K562 (cell line): ENCODE data around the gene RARS1. TPM values are rescaled to one million over a fixed set of nuclear protein-coding genes. Genes with fewer than 3 reads are reported as not detected.

Source experiments
- ATAC-seq: fragments of 200-7000 bp; cut with Tn5 transposase; 3 replicates; pipeline ENCODE4 v1.9.1; 2020; ENCODE audit warnings: moderate library complexity
- BruUV-seq: library from RNA; stranded (reverse); fragments of 400-500 nt; replicated peaks from 2 replicates; lab custom pipeline; 2021; lab: Mats Ljungman, UMichigan
- CTCF ChIA-PET: fragments of 300-600 bp; formaldehyde crosslinking; extraction: SDS; loops from one replicate; lab custom pipeline; 2021; ENCODE audit warnings: low intra/inter-chr PET ratio; lab: Yijun Ruan, JAX
- POLR2A ChIA-PET: fragments of 300-600, 350-650 bp; sonication (Branson Sonifier 250); formaldehyde crosslinking; extraction: SDS; loops from one replicate; lab custom pipeline; 2021; ENCODE audit warnings: antibody characterized with exemption, inconsistent platforms; lab: Yijun Ruan, JAX
- DNase-seq, 4 experiments: peaks; one replicate each; pipeline versions ENCODE4 v3.0.0 to v3.0.0-alpha.2; 2011 to 2018; ENCODE audit warnings: low spot score in 3 of 4, mixed read lengths in 3 of 4; ENCODE audit errors: extremely low read depth in 1 of 4
- FAIRE-seq: peaks from 2 replicates; lab custom pipeline; 2011; peaks lifted over from hg19 to GRCh38; lab: Jason Lieb, UNC
- H2AFZ ChIP-seq: 2 replicates; pipeline ENCODE4 v1.6.0; 2011; ENCODE audit warnings: low read depth, low read length, control low read depth, inconsistent platforms
- H3K27ac ChIP-seq: fragments of 200-600 bp; 3 replicates; pipeline ENCODE4 v1.8.0; 2011; ENCODE audit warnings: low read depth, mild to moderate bottlenecking, control low read depth, inconsistent platforms, low read length, moderate library complexity, mixed read lengths; ENCODE audit errors: extremely low read depth
- H3K27me3 ChIP-seq, 2 experiments: fragments of 300-600 bp in 1 of 2; 2 replicates in 1 of 2; 3 replicates in 1 of 2; pipeline versions ENCODE4 v1.6.0 to v1.8.0; 2011; ENCODE audit warnings: inconsistent platforms in 2 of 2, low read length in 2 of 2, mild to moderate bottlenecking in 1 of 2, mixed read lengths in 1 of 2, moderate library complexity in 1 of 2; ENCODE audit not compliant: control insufficient read depth in 2 of 2, insufficient read depth in 2 of 2
- H3K36me3 ChIP-seq: fragments of 300-600 bp; 3 replicates; pipeline ENCODE4 v1.8.0; 2011; ENCODE audit warnings: mild to moderate bottlenecking, low read length, inconsistent platforms; ENCODE audit not compliant: control insufficient read depth, insufficient read depth
- H3K4me1 ChIP-seq, 2 experiments: fragments of 200-600 bp in 1 of 2; replicated peaks in 1 of 2; 2 replicates in 1 of 2; 3 replicates in 1 of 2; pipeline versions ENCODE4 v1.5.1 to v1.8.0; 2011; ENCODE audit warnings: inconsistent platforms in 2 of 2, low read length in 2 of 2, mild to moderate bottlenecking in 1 of 2, mixed read lengths in 1 of 2, moderate library complexity in 1 of 2; ENCODE audit not compliant: control insufficient read depth in 2 of 2, insufficient read depth in 2 of 2
- H3K4me2 ChIP-seq: 2 replicates; pipeline ENCODE4 v1.6.1; 2011; ENCODE audit warnings: low read length, control low read depth, inconsistent platforms, mixed read lengths; ENCODE audit not compliant: insufficient read depth
- H3K4me3 ChIP-seq: fragments of 200-600 bp; sonication (generic), shearing (Covaris generic); 2 replicates; pipeline ENCODE4 v1.5.1; 2016; ENCODE audit warnings: control low read depth, inconsistent platforms
- H3K79me2 ChIP-seq: fragments of 200-600 bp; 3 replicates; pipeline ENCODE4 v1.8.0; 2011; ENCODE audit warnings: low read length, inconsistent platforms; ENCODE audit not compliant: control insufficient read depth, insufficient read depth
- H3K9ac ChIP-seq, 2 experiments: 2 replicates each; pipeline versions ENCODE4 v1.6.0 to v1.6.1; 2011; ENCODE audit warnings: low read depth in 2 of 2, low read length in 2 of 2, control low read depth in 1 of 2, inconsistent platforms in 1 of 2, mild to moderate bottlenecking in 1 of 2, mixed read lengths in 1 of 2; ENCODE audit not compliant: insufficient read depth in 1 of 2
- H3K9me1 ChIP-seq: one replicate; pipeline ENCODE4 v1.6.0; 2011; ENCODE audit warnings: inconsistent platforms, mild to moderate bottlenecking, low read length, moderate library complexity; ENCODE audit not compliant: control insufficient read depth, insufficient read depth
- H3K9me3 ChIP-seq: replicated peaks from 2 replicates; pipeline ENCODE4 v1.5.1; 2011; ENCODE audit warnings: low read depth, low read length, inconsistent platforms; ENCODE audit not compliant: control insufficient read depth, insufficient read depth
- H4K20me1 ChIP-seq: replicated peaks from 2 replicates; pipeline ENCODE4 v1.6.1; 2011; ENCODE audit warnings: low read length, inconsistent platforms, mixed read lengths; ENCODE audit not compliant: control insufficient read depth, insufficient read depth
- FOXK2 ChIP-seq, 2 experiments: fragments of 450-650 bp; IDR thresholded peaks in 1 of 2; conservative IDR thresholded peaks in 1 of 2; 2 replicates each; pipeline ENCODE4 v1.6.1; 2016; ENCODE audit warnings: low read depth in 2 of 2, mild to moderate bottlenecking in 1 of 2
- PKNOX1 ChIP-seq: fragments of 450-650 bp; IDR thresholded peaks from 2 replicates; pipeline ENCODE4 v1.6.1; 2016
- SAFB2 ChIP-seq: fragments of 200-400 bp; formaldehyde crosslinking; IDR thresholded peaks from 2 replicates; pipeline ENCODE4 v1.6.1; 2018; ENCODE audit warnings: borderline replicate concordance, low read length, low read depth, moderate library complexity; ENCODE audit not compliant: severe bottlenecking
- ZBTB7A ChIP-seq: IDR thresholded peaks from 2 replicates; pipeline ENCODE4 v1.6.1; 2011; ENCODE audit warnings: low read depth, mild to moderate bottlenecking, low read length, moderate library complexity, borderline replicate concordance; ENCODE audit not compliant: control insufficient read depth
- ZNF133 ChIP-seq: fragments of 250-450 bp; sonication (Bioruptor Pico); IDR thresholded peaks from 2 replicates; pipeline ENCODE4 v1.4.0; 2020; ENCODE audit warnings: mild to moderate bottlenecking
- ZNF23 ChIP-seq: fragments of 250-450 bp; sonication (Bioruptor Pico); IDR thresholded peaks from 2 replicates; pipeline ENCODE4 v1.4.0; 2020; ENCODE audit warnings: mild to moderate bottlenecking
- WGBS: fragments of 100-300 bp; shearing (Covaris generic); methylation state at CpG from one replicate; pipeline ENCODE4 v1.1.6; 2016; ENCODE audit warnings: low coverage, mixed read lengths; ENCODE audit not compliant: insufficient coverage; ENCODE audit errors: missing lambda C conversion rate; 5-methylcytosine and 5-hydroxymethylcytosine counted together
- in situ Hi-C: fragments of 300-500 bp; cut with MboI; formaldehyde crosslinking; loops from 4 replicates; pipeline ENCODE4 v1.15.0; 2018; ENCODE audit warnings: inconsistent platforms, mixed read lengths
- intact Hi-C: fragments of 100-400 bp; cut with micrococcal nuclease; formaldehyde crosslinking; loops from 2 replicates; pipeline ENCODE4 v1.14.2; 2022
- polyA plus RNA-seq, 8 experiments: library from polyadenylated mRNA; depleted of rRNA in 4 of 8; stranded (reverse) in 5 of 8; unstranded in 3 of 8; fragments of >200 nt; fragmentation: Nextera tagmentation in 2 of 8; fragmentation: Illumina TruSeq in 1 of 8; extraction: Ambion mirVana in 2 of 8; extraction: Trizol in 1 of 8; gene quantifications; 2 replicates each; pipeline versions ENCODE4 v1.2.1 to v1.2.3, GENCODE V29; 2011 to 2014; ENCODE audit warnings: inconsistent platforms in 1 of 8, missing spikeins in 1 of 8
- total RNA-seq, 7 experiments: library from RNA; depleted of rRNA in 6 of 7; stranded (reverse); fragments of >200 nt in 6 of 7; fragmentation: Illumina TruSeq in 2 of 7; extraction: Trizol in 2 of 7; gene quantifications; 2 replicates each; pipeline versions ENCODE4 v1.2.1 to v1.2.3, GENCODE V29; 2011 to 2021; ENCODE audit warnings: low replicate concordance in 1 of 7
- TF ChIP-seq, protein P1 (sequence below): conservative IDR thresholded peaks from 2 replicates; pipeline ENCODE4 v1.6.1; 2011; ENCODE audit warnings: low read depth, mild to moderate bottlenecking, low read length; ENCODE audit not compliant: control insufficient read depth

RARS1 gene
- total and polyA plus RNA-seq, 9 of the 15 experiments (the other 6 are each of a cell fraction or from before 2014, with no cell fraction given): 109 to 196 (median 139) TPM

GRCh38 chr5:168537176-168537575 is 50.9 kb downstream of the RARS1 start:
- no TSS peak for BruUV-seq
- CTCF ChIA-PET: no interaction called here
- DNase-seq: no peak
- TF ChIP-seq FOXK2 (conservative IDR thresholded peaks at IDR 0.05 in 1 of 2, IDR thresholded peaks at IDR 0.05 in 1 of 2; ENCODE audit: low read depth in 2 of 2) (no peak), SAFB2 (no peak), ZBTB7A (no peak), ZNF133 (CRISPR knock-in tag) (no peak), ZNF23 (no peak), PKNOX1 (no peak)
- TF ChIP-seq, protein P1, sequence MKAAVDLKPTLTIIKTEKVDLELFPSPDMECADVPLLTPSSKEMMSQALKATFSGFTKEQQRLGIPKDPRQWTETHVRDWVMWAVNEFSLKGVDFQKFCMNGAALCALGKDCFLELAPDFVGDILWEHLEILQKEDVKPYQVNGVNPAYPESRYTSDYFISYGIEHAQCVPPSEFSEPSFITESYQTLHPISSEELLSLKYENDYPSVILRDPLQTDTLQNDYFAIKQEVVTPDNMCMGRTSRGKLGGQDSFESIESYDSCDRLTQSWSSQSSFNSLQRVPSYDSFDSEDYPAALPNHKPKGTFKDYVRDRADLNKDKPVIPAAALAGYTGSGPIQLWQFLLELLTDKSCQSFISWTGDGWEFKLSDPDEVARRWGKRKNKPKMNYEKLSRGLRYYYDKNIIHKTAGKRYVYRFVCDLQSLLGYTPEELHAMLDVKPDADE: no peak
- no peak for ATAC-seq
- H3K27me3 ChIP-seq: peaks cover 6 to 43% of the 10 kb centered on the region in 2 experiments; a peak in 4 of 5 replicates
- FAIRE-seq: no peak
- H3K9ac ChIP-seq: no peak overlapping the region
- H2AFZ ChIP-seq: no peak overlapping the region
- H4K20me1 ChIP-seq: no peaks in the 10 kb centered on the region
- no peaks in the 10 kb centered on the region for H3K36me3 ChIP-seq
- H3K27ac ChIP-seq: no peak overlapping the region
- H3K9me1 ChIP-seq: no peaks in the 10 kb centered on the region
- intact Hi-C loops: no loop called here
- no peak overlapping the region for H3K4me2 ChIP-seq
- 0% methylated on average over 2 of the region's 2 CpGs for WGBS
- H3K4me1 ChIP-seq: no peaks in the 10 kb centered on the region
- no peaks in the 10 kb centered on the region for H3K79me2 ChIP-seq
- H3K4me3 ChIP-seq: no peak overlapping the region
- POLR2A ChIA-PET: interaction anchor here (1.0 kb wide), 1 partner anchor 42 kb away, joined by 6 read pairs; the partner anchor contains the start of gene PANK3
- H3K9me3 ChIP-seq: no peaks in the 10 kb centered on the region
- in situ Hi-C loops: no loop called here
